ENCODE data around the gene ATPAF1.

GRCh38 chr1:46657775-46658174 lies 10.4 kb downstream of the ATPAF1 start:
- TF ChIP-seq CTCF (IDR thresholded peaks at IDR 0.05) = no peak
- TF ChIP-seq POLR2AphosphoS5 (IDR thresholded peaks at IDR 0.05) = no peak
- no peak for TF ChIP-seq EP300 (IDR thresholded peaks at IDR 0.05; ENCODE audit: low read depth)

Data from transverse colon (tissue), 4 donors.